GM12878 (cell line): ENCODE results near the gene JUND. TPM values are rescaled to one million over a fixed set of nuclear protein-coding genes. Genes with fewer than 3 reads are reported as not detected.
A peak's percentile ranks its signal among the peaks of the same experiment; 100 is the strongest.

ENCODE experiments used
- ATAC-seq: fragments of 200-7000 bp; cut with Tn5 transposase; 3 replicates; pipeline ENCODE4 v1.9.1; 2020; ENCODE audit warnings: mild to moderate bottlenecking, moderate library complexity
- BruUV-seq: library from RNA; stranded (reverse); fragments of 400-500 nt; replicated peaks from 2 replicates; lab custom pipeline; 2021; lab: Mats Ljungman, UMichigan
- CTCF ChIA-PET: fragments of 300-600 bp; sonication (Branson Sonifier 250); formaldehyde crosslinking; extraction: SDS; loops from one replicate; lab custom pipeline; 2021; ENCODE audit warnings: inconsistent platforms; lab: Yijun Ruan, JAX
- POLR2A ChIA-PET: fragments of 350-600 bp; formaldehyde crosslinking; extraction: SDS; loops from one replicate; lab custom pipeline; 2021; ENCODE audit warnings: inconsistent platforms; lab: Charles Lee
- RAD21 ChIA-PET: fragments of 300-600 bp; sonication (Branson Sonifier 250); formaldehyde crosslinking; loops from one replicate; lab custom pipeline; 2023; ENCODE audit warnings: antibody characterized with exemption; ENCODE audit not compliant: unreplicated experiment; lab: Charles Lee
- SMC1A ChIA-PET: fragments of 300-600 bp; sonication (Branson Sonifier 250); formaldehyde crosslinking; loops from one replicate; lab custom pipeline; 2023; ENCODE audit not compliant: unreplicated experiment, uncharacterized antibody; lab: Charles Lee
- DNase-seq: peaks from one replicate; pipeline ENCODE4 v3.0.0-alpha.2; 2011; ENCODE audit warnings: low read depth, low spot score
- FAIRE-seq: peaks from 3 replicates; lab custom pipeline; 2011; peaks lifted over from hg19 to GRCh38; lab: Jason Lieb, UNC
- H2AFZ ChIP-seq: 2 replicates; pipeline ENCODE4 v1.6.0; 2011; ENCODE audit warnings: low read depth, low read length, control low read depth; ENCODE audit not compliant: control insufficient read depth
- H3K27ac ChIP-seq: 2 replicates; pipeline ENCODE4 v1.5.1; 2011; ENCODE audit warnings: control low read depth; ENCODE audit not compliant: control insufficient read depth, insufficient read depth
- H3K27me3 ChIP-seq, 2 experiments: replicated peaks in 1 of 2; 2 replicates each; pipeline versions ENCODE4 v1.6.0 to v1.6.1; 2011; ENCODE audit warnings: low read length in 1 of 2; ENCODE audit not compliant: control insufficient read depth in 2 of 2, insufficient read depth in 2 of 2
- H3K36me3 ChIP-seq, 2 experiments: 2 replicates each; pipeline ENCODE4 v1.5.1; 2011; ENCODE audit warnings: low read length in 1 of 2; ENCODE audit not compliant: control insufficient read depth in 2 of 2, insufficient read depth in 2 of 2
- H3K4me1 ChIP-seq: 2 replicates; pipeline ENCODE4 v1.6.1; 2011; ENCODE audit warnings: mild to moderate bottlenecking, low read length, moderate library complexity, mixed read lengths; ENCODE audit not compliant: control insufficient read depth, insufficient read depth
- H3K4me2 ChIP-seq: 2 replicates; pipeline ENCODE4 v1.6.0; 2011; ENCODE audit warnings: control low read depth; ENCODE audit not compliant: control insufficient read depth, insufficient read depth
- H3K4me3 ChIP-seq: fragments of 200-600 bp; sonication (generic); 2 replicates; pipeline ENCODE4 v1.5.1; 2016
- H3K79me2 ChIP-seq: 2 replicates; pipeline ENCODE4 v1.6.0; 2011; ENCODE audit warnings: low read length; ENCODE audit not compliant: control insufficient read depth, insufficient read depth
- H3K9ac ChIP-seq: 2 replicates; pipeline ENCODE4 v1.8.0; 2011; ENCODE audit warnings: low read length, control low read depth, mixed read lengths; ENCODE audit not compliant: control insufficient read depth, insufficient read depth
- H3K9me3 ChIP-seq: replicated peaks from 3 replicates; pipeline ENCODE4 v1.5.1; 2011; ENCODE audit warnings: mild to moderate bottlenecking, low read length; ENCODE audit not compliant: control insufficient read depth, insufficient read depth
- H4K20me1 ChIP-seq: 2 replicates; pipeline ENCODE4 v1.6.0; 2011; ENCODE audit not compliant: control insufficient read depth, insufficient read depth
- ATF7 ChIP-seq: fragments of 450-650 bp; IDR thresholded peaks from 2 replicates; pipeline ENCODE4 v1.6.1; 2016; ENCODE audit warnings: low read depth, mild to moderate bottlenecking
- CBFB ChIP-seq: IDR thresholded peaks from 2 replicates; pipeline ENCODE4 v1.6.1; 2016; ENCODE audit warnings: antibody characterized with exemption, low read depth
- E2F8 ChIP-seq: fragments of 450-650 bp; IDR thresholded peaks from 2 replicates; pipeline ENCODE4 v1.6.1; 2018; ENCODE audit warnings: mild to moderate bottlenecking, low read depth, moderate library complexity; ENCODE audit not compliant: partially characterized antibody
- IRF5 ChIP-seq: fragments of 450-650 bp; IDR thresholded peaks from 2 replicates; pipeline ENCODE4 v1.6.1; 2017; ENCODE audit warnings: borderline replicate concordance
- NBN ChIP-seq: fragments of 450-650 bp; IDR thresholded peaks from 2 replicates; pipeline ENCODE4 v1.6.1; 2016
- PAX5 ChIP-seq: IDR thresholded peaks from 2 replicates; pipeline ENCODE4 v1.6.1; 2011; ENCODE audit warnings: low read depth, low read length, borderline replicate concordance
- PAX8 ChIP-seq: fragments of 450-650 bp; IDR thresholded peaks from 2 replicates; pipeline ENCODE4 v1.6.1; 2017; ENCODE audit warnings: mild to moderate bottlenecking, moderate library complexity
- POLR2A ChIP-seq: IDR thresholded peaks from 2 replicates; pipeline ENCODE4 v1.6.1; 2011; ENCODE audit warnings: low read depth, mild to moderate bottlenecking, low read length
- POLR2AphosphoS5 ChIP-seq: IDR thresholded peaks from 2 replicates; pipeline ENCODE4 v1.6.1; 2011; ENCODE audit warnings: mild to moderate bottlenecking, low read length, inconsistent platforms
- SKIL ChIP-seq: fragments of 450-650 bp; IDR thresholded peaks from 2 replicates; pipeline ENCODE4 v1.6.1; 2017; ENCODE audit warnings: mild to moderate bottlenecking, low read depth, inconsistent platforms; ENCODE audit not compliant: poor library complexity, severe bottlenecking
- USF2 ChIP-seq: IDR thresholded peaks from 2 replicates; pipeline ENCODE4 v1.6.1; 2011; ENCODE audit warnings: low read depth, low read length, improper control_type of control experiment, borderline replicate concordance
- ZBTB33 ChIP-seq: fragments of 450-650 bp; IDR thresholded peaks from 2 replicates; pipeline ENCODE4 v1.6.1; 2017; ENCODE audit warnings: mild to moderate bottlenecking
- whole genome bisulfite sequencing: methylation state at CpG from one replicate; pipeline ENCODE4 v1.1.6; 2016; ENCODE audit warnings: low lambda C conversion rate; ENCODE audit not compliant: insufficient replicate concordance, insufficient coverage; ENCODE audit errors: missing lambda C conversion rate; 5-methylcytosine and 5-hydroxymethylcytosine counted together
- in situ Hi-C: fragments of 300-500 bp; cut with MboI; formaldehyde crosslinking; loops from 9 replicates; pipeline ENCODE4 v1.14.3; 2018; ENCODE audit warnings: mixed read lengths
- intact Hi-C: fragments of 100-400 bp; cut with micrococcal nuclease; formaldehyde crosslinking; loops from one replicate; pipeline ENCODE4 v1.14.2; 2022; ENCODE audit not compliant: unreplicated experiment
- polyA plus RNA-seq, 11 experiments: library from polyadenylated mRNA; depleted of rRNA in 4 of 11; unstranded in 6 of 11; stranded (reverse) in 5 of 11; fragments of >200 nt; fragmentation: Nextera tagmentation in 4 of 11; fragmentation: Illumina TruSeq in 1 of 11; extraction: Ambion mirVana in 4 of 11; extraction: Trizol in 1 of 11; gene quantifications; 1 replicate in 1 of 11; 2 replicates in 10 of 11; pipeline versions ENCODE4 v1.2.1 to v1.2.3, GENCODE V29; 2011 to 2016; ENCODE audit warnings: inconsistent platforms in 2 of 11, missing spikeins in 2 of 11, low read depth in 1 of 11
- total RNA-seq, 4 experiments: library from RNA; depleted of rRNA in 3 of 4; stranded (reverse); fragments of >200 nt in 3 of 4; fragmentation: Illumina TruSeq in 1 of 4; extraction: Trizol in 1 of 4; gene quantifications; 2 replicates each; pipeline versions ENCODE4 v1.2.1 to v1.2.3, GENCODE V29; 2013 to 2021

JUND gene
- total and polyA plus RNA-seq, 10 of the 15 experiments (the other 5 are each of a cell fraction or from before 2014, with no cell fraction given) = 7.4 to 164 (median 18.8) TPM

GRCh38 chr19:18280247-18281081 is 958 bp downstream of the JUND start:
- WGBS = under 1% methylated on average over 77 of the region's 111 CpGs
- intact Hi-C loops = loop anchor here (2.0 kb wide), 1 partner anchor 130 kb away; no protein-coding TSS in a partner anchor
- peaks cover 14% of the 10 kb centered on the region for H4K20me1 ChIP-seq
- peak overlapping the region; percentile 53 for H3K4me2 ChIP-seq
- FAIRE-seq (no peak), DNase-seq (no peak), ATAC-seq (peak; percentile 51)
- peaks cover 40% of the 10 kb centered on the region for H3K79me2 ChIP-seq
- RAD21 ChIA-PET = interaction anchor here (0.7 to 7.1 kb wide), 27 partner anchors 11 to 139 kb away, joined by 3 to 259 read pairs (median 10); partner anchors contain the start of genes LSM4, MPV17L2, PGPEP1 and RAB3A
- SMC1A ChIA-PET = interaction anchor here (0.7 to 6.3 kb wide), 20 partner anchors 9 to 134 kb away, joined by 3 to 176 read pairs (median 8); partner anchors contain the start of genes LSM4, MPV17L2 and RAB3A
- POLR2A ChIA-PET = interaction anchor here (0.6 to 8.4 kb wide), 33 partner anchors 11 to 306 kb away, joined by 3 to 206 read pairs (median 4); partner anchors contain the start of genes IL12RB1, LSM4, PGPEP1 and RAB3A
- peak overlapping the region; percentile 98 for H3K4me3 ChIP-seq
- CTCF ChIA-PET = interaction anchor here (0.7 to 14.1 kb wide), 29 partner anchors 9 to 141 kb away, joined by 3 to 516 read pairs (median 9); partner anchors contain the start of genes GDF15, LSM4, MPV17L2 and PGPEP1
- peak overlapping the region; percentile 95 for H3K27ac ChIP-seq
- H3K4me1 ChIP-seq = peaks cover 31% of the 10 kb centered on the region
- BruUV-seq = no TSS peak
- in situ Hi-C loops = no loop called here
- no peaks in the 10 kb centered on the region for H3K27me3 ChIP-seq
- peak overlapping the region; percentile 30; the same call in 1 of the 2 replicates for H2AFZ ChIP-seq
- H3K36me3 ChIP-seq = peaks cover 0 to 4% of the 10 kb centered on the region in 2 experiments; a peak in 2 of 4 replicates
- no peaks in the 10 kb centered on the region for H3K9me3 ChIP-seq
- peak overlapping the region; percentile 93 for H3K9ac ChIP-seq
- TF ChIP-seq USF2 = no peak; the same call in 1 of the 2 replicates
- no peak for TF ChIP-seq IRF5
- TF ChIP-seq ZBTB33 = no peak
- no peak; the same call in 1 of the 2 replicates for TF ChIP-seq NBN
- TF ChIP-seq PAX8 = no peak
- TF ChIP-seq POLR2AphosphoS5 = peak; percentile 93; the same call in 1 of the 2 replicates
- no peak for TF ChIP-seq SKIL
- peak; percentile 91 for TF ChIP-seq POLR2A
- TF ChIP-seq ATF7 = peak; percentile 20; the same call in 1 of the 2 replicates
- TF ChIP-seq E2F8 = no peak
- TF ChIP-seq PAX5 = peak; percentile 69; the same call in 1 of the 2 replicates
- TF ChIP-seq CBFB = no peak
